HepG2 (cell line): ENCODE data around the gene PLPPR2. TPM values are rescaled to one million over a fixed set of nuclear protein-coding genes. Genes with fewer than 3 reads are reported as not detected.

Experiments
- GABPA ChIP-seq, 2 experiments: IDR thresholded peaks; 2 replicates each; pipeline ENCODE4 v1.6.1; 2011 to 2016; ENCODE audit warnings: low read depth in 2 of 2, low read length in 1 of 2, missing biosample characterization in 1 of 2, missing genetic modification characterization in 1 of 2
- ISL2 ChIP-seq: sonication (generic); formaldehyde crosslinking; IDR thresholded peaks from 2 replicates; pipeline ENCODE4 v1.5.0; 2020; ENCODE audit warnings: missing genetic modification reagents
- KDM5B ChIP-seq: sonication (generic); formaldehyde crosslinking; IDR thresholded peaks from 2 replicates; pipeline ENCODE4 v1.4.0; 2020; ENCODE audit warnings: missing genetic modification reagents, mild to moderate bottlenecking, borderline replicate concordance
- MAF1 ChIP-seq: sonication (generic); formaldehyde crosslinking; IDR thresholded peaks from 2 replicates; pipeline ENCODE4 v1.5.0; 2020; ENCODE audit warnings: missing genetic modification reagents, borderline replicate concordance
- MTF2 ChIP-seq: sonication (generic); formaldehyde crosslinking; IDR thresholded peaks from 2 replicates; pipeline ENCODE4 v1.5.0; 2020; ENCODE audit warnings: missing genetic modification reagents, borderline replicate concordance
- MYC ChIP-seq: sonication (generic); formaldehyde crosslinking; IDR thresholded peaks from 2 replicates; pipeline ENCODE4 v1.9.0; 2021; ENCODE audit warnings: missing genetic modification reagents, borderline replicate concordance
- PHB2 ChIP-seq: fragments of 450-650 bp; IDR thresholded peaks from 2 replicates; pipeline ENCODE4 v1.6.1; 2018; ENCODE audit not compliant: partially characterized antibody
- SMARCE1 ChIP-seq: fragments of 450-650 bp; IDR thresholded peaks from 2 replicates; pipeline ENCODE4 v1.6.1; 2017; ENCODE audit warnings: borderline replicate concordance
- SOX13 ChIP-seq, 3 experiments: fragments of 450-650 bp in 1 of 3; sonication (generic) in 1 of 3; formaldehyde crosslinking in 1 of 3; IDR thresholded peaks in 2 of 3; conservative IDR thresholded peaks in 1 of 3; 2 replicates each; pipeline versions ENCODE4 v1.5.0 to v1.6.1; 2016 to 2020; ENCODE audit warnings: antibody characterized with exemption in 1 of 3, mild to moderate bottlenecking in 1 of 3, missing compliant biosample characterization in 1 of 3, missing genetic modification reagents in 1 of 3, moderate library complexity in 1 of 3
- TBX2 ChIP-seq: sonication (generic); formaldehyde crosslinking; IDR thresholded peaks from 2 replicates; pipeline ENCODE4 v1.5.0; 2020; ENCODE audit warnings: missing genetic modification reagents, mild to moderate bottlenecking, borderline replicate concordance
- ZFP90 ChIP-seq: sonication (generic); formaldehyde crosslinking; IDR thresholded peaks from 2 replicates; pipeline ENCODE4 v1.8.0; 2022; ENCODE audit warnings: missing genetic modification reagents, mild to moderate bottlenecking, inconsistent platforms, borderline replicate concordance
- ZFX ChIP-seq: sonication (generic); formaldehyde crosslinking; IDR thresholded peaks from 2 replicates; pipeline ENCODE4 v1.4.0; 2020; ENCODE audit warnings: mild to moderate bottlenecking, low read depth, missing genetic modification reagents, moderate library complexity
- ZNF24 ChIP-seq: fragments of 450-650 bp; IDR thresholded peaks from 2 replicates; pipeline ENCODE4 v1.6.1; 2017; ENCODE audit warnings: antibody characterized with exemption, mild to moderate bottlenecking
- polyA plus RNA-seq, 8 experiments: library from polyadenylated mRNA; depleted of rRNA in 3 of 8; stranded (reverse) in 7 of 8; unstranded in 1 of 8; fragments of >200 nt; fragmentation: Illumina TruSeq in 4 of 8; extraction: Trizol in 4 of 8; gene quantifications; 2 replicates each; pipeline versions ENCODE4 v1.2.1 to v1.2.3, GENCODE V29; 2011 to 2016; ENCODE audit warnings: low read depth in 4 of 8, missing spikeins in 1 of 8, mixed read lengths in 1 of 8; ENCODE audit not compliant: insufficient read depth in 1 of 8
- total RNA-seq, 5 experiments: library from RNA; depleted of rRNA; stranded (reverse); fragments of >200 nt; fragmentation: Illumina TruSeq; extraction: Trizol; gene quantifications; 2 replicates each; pipeline ENCODE4 v1.2.3, GENCODE V29; 2016; ENCODE audit warnings: low read depth in 1 of 5
- TF ChIP-seq, protein P1 (sequence below): sonication (generic); formaldehyde crosslinking; IDR thresholded peaks from 2 replicates; pipeline ENCODE4 v1.4.0; 2020; ENCODE audit warnings: missing genetic modification reagents, borderline replicate concordance
- TF ChIP-seq, protein P2 (sequence below): IDR thresholded peaks from 2 replicates; pipeline ENCODE4 v1.4.0; 2020; ENCODE audit warnings: mild to moderate bottlenecking, missing genetic modification reagents
- TF ChIP-seq, protein P3 (sequence below): sonication (generic); formaldehyde crosslinking; IDR thresholded peaks from 2 replicates; pipeline ENCODE4 v1.8.1; 2023; ENCODE audit warnings: mild to moderate bottlenecking, missing genetic modification reagents

Gene PLPPR2
- total and polyA plus RNA-seq, 2 of the 13 experiments (the other 11 are each of a cell fraction or from before 2014, with no cell fraction given) = 1.5 to 2.1 TPM

DNA sequence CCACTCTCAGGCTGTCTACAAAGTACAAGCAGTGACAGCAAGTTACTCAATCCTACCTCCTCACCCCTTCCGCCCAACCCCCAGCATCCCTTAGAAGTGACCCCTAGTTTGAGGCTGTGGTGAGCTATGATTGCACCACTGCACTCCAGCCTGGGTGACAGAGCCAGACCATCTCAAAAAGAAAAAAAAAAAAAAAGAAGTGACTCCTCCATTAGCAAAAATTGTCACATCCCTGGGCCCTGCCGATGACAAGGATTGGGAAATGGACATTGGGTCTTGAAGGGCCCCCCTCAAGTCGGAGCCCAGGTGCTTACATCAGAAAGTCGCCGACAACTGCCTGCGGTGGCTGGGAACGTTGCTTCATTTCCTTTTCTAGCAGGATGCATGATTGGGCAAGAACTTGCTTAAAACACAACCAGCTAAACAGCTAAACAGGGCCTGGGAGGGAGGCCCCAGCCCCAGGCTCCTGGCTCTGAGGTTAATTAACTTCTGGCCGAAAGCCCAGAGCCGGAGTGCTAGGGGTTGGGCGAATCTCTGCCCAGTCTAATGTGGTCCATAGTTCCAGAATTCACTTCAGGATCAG is 31.1 kb upstream of the PLPPR2 start (continued):
- peak; percentile 73; the same call in 1 of the 2 replicates for TF ChIP-seq ISL2 (CRISPR knock-in tag)
- no peak for TF ChIP-seq GABPA (IDR thresholded peaks at IDR 0.05; ENCODE audit: low read depth, low read length)
- peak; percentile 44; the same call in 1 of the 2 replicates for TF ChIP-seq GABPA (CRISPR knock-in tag; IDR thresholded peaks at IDR 0.05; ENCODE audit: low read depth)
- no peak for TF ChIP-seq PHB2
- TF ChIP-seq, protein P1, sequence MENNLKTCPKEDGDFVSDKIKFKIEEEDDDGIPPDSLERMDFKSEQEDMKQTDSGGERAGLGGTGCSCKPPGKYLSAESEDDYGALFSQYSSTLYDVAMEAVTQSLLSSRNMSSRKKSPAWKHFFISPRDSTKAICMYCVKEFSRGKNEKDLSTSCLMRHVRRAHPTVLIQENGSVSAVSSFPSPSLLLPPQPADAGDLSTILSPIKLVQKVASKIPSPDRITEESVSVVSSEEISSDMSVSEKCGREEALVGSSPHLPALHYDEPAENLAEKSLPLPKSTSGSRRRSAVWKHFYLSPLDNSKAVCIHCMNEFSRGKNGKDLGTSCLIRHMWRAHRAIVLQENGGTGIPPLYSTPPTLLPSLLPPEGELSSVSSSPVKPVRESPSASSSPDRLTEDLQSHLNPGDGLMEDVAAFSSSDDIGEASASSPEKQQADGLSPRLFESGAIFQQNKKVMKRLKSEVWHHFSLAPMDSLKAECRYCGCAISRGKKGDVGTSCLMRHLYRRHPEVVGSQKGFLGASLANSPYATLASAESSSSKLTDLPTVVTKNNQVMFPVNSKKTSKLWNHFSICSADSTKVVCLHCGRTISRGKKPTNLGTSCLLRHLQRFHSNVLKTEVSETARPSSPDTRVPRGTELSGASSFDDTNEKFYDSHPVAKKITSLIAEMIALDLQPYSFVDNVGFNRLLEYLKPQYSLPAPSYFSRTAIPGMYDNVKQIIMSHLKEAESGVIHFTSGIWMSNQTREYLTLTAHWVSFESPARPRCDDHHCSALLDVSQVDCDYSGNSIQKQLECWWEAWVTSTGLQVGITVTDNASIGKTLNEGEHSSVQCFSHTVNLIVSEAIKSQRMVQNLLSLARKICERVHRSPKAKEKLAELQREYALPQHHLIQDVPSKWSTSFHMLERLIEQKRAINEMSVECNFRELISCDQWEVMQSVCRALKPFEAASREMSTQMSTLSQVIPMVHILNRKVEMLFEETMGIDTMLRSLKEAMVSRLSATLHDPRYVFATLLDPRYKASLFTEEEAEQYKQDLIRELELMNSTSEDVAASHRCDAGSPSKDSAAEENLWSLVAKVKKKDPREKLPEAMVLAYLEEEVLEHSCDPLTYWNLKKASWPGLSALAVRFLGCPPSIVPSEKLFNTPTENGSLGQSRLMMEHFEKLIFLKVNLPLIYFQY = no peak
- no peak for TF ChIP-seq MTF2
- TF ChIP-seq SMARCE1 = no peak
- TF ChIP-seq KDM5B (CRISPR knock-in tag) = no peak; the same call in 1 of the 2 replicates
- TF ChIP-seq MAF1 (CRISPR knock-in tag) = no peak
- peak; percentile 45; the same call in 1 of the 2 replicates for TF ChIP-seq MYC (CRISPR knock-in tag)
- TF ChIP-seq, protein P2, sequence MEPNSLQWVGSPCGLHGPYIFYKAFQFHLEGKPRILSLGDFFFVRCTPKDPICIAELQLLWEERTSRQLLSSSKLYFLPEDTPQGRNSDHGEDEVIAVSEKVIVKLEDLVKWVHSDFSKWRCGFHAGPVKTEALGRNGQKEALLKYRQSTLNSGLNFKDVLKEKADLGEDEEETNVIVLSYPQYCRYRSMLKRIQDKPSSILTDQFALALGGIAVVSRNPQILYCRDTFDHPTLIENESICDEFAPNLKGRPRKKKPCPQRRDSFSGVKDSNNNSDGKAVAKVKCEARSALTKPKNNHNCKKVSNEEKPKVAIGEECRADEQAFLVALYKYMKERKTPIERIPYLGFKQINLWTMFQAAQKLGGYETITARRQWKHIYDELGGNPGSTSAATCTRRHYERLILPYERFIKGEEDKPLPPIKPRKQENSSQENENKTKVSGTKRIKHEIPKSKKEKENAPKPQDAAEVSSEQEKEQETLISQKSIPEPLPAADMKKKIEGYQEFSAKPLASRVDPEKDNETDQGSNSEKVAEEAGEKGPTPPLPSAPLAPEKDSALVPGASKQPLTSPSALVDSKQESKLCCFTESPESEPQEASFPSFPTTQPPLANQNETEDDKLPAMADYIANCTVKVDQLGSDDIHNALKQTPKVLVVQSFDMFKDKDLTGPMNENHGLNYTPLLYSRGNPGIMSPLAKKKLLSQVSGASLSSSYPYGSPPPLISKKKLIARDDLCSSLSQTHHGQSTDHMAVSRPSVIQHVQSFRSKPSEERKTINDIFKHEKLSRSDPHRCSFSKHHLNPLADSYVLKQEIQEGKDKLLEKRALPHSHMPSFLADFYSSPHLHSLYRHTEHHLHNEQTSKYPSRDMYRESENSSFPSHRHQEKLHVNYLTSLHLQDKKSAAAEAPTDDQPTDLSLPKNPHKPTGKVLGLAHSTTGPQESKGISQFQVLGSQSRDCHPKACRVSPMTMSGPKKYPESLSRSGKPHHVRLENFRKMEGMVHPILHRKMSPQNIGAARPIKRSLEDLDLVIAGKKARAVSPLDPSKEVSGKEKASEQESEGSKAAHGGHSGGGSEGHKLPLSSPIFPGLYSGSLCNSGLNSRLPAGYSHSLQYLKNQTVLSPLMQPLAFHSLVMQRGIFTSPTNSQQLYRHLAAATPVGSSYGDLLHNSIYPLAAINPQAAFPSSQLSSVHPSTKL (CRISPR knock-in tag) = peak; percentile 80
- TF ChIP-seq ZFX = peak; percentile 55; the same call in 1 of the 2 replicates
- TF ChIP-seq, protein P3, sequence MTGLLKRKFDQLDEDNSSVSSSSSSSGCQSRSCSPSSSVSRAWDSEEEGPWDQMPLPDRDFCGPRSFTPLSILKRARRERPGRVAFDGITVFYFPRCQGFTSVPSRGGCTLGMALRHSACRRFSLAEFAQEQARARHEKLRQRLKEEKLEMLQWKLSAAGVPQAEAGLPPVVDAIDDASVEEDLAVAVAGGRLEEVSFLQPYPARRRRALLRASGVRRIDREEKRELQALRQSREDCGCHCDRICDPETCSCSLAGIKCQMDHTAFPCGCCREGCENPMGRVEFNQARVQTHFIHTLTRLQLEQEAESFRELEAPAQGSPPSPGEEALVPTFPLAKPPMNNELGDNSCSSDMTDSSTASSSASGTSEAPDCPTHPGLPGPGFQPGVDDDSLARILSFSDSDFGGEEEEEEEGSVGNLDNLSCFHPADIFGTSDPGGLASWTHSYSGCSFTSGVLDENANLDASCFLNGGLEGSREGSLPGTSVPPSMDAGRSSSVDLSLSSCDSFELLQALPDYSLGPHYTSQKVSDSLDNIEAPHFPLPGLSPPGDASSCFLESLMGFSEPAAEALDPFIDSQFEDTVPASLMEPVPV (CRISPR knock-in tag) = 0 out of 2 replicates have a peak, but pooled peaks have one; percentile 38
- no peak for TF ChIP-seq ZNF24
- TF ChIP-seq ZFP90 (CRISPR knock-in tag) = no peak
- no peak for TF ChIP-seq SOX13 (IDR thresholded peaks at IDR 0.05)
- peak in 1 of 2 experiments; percentile 70; a peak in 2 of 4 replicates for TF ChIP-seq SOX13 (CRISPR knock-in tag; conservative IDR thresholded peaks at IDR 0.05 in 1 of 2, IDR thresholded peaks at IDR 0.05 in 1 of 2)
- peak; percentile 57; the same call in 1 of the 2 replicates for TF ChIP-seq TBX2 (CRISPR knock-in tag)
